ENCODE results near the gene LTBP3. TPM values are rescaled to one million over a fixed set of nuclear protein-coding genes. Genes with fewer than 3 reads are reported as not detected.

The LTBP3 gene
- total and polyA plus RNA-seq, 9 donors = 35.9 to 292 (median 188) TPM

GRCh38 chr11:65560555-65561418 lies 2.6 kb upstream of the LTBP3 start:
- Histone ChIP-seq H3K36me3 (no peaks in the 10 kb centered on the region), H3K9me3 (no peaks in the 10 kb centered on the region), H3K4me3 (no peak overlapping the region), H3K4me1 (ENCODE audit: insufficient read depth) (peaks cover 28% of the 10 kb centered on the region), H3K27ac (peak overlapping the region; percentile 80 to 100), H3K27me3 (no peaks in the 10 kb centered on the region)
- 8 to 13% (median 10%) methylated on average over 15 of the region's 15 CpGs for WGBS, 3 donors
- DNase-seq = peak; percentile 80 to 86 (median 82)
- intact Hi-C loops (cut with DNase I) = no loop called here
- TF ChIP-seq EP300 (IDR thresholded peaks at IDR 0.05) (no peak), POLR2A (IDR thresholded peaks at IDR 0.05) (no peak), CTCF (IDR thresholded peaks at IDR 0.05) (no peak)

- intact Hi-C loops (cut with DNase I) = no loop called here
- Histone ChIP-seq H3K4me3 (no peak overlapping the region), H3K27ac (peak overlapping the region; percentile 80 to 100), H3K9me3 (no peaks in the 10 kb centered on the region), H3K4me1 (ENCODE audit: insufficient read depth) (peaks cover 32% of the 10 kb centered on the region), H3K27me3 (no peaks in the 10 kb centered on the region), H3K36me3 (no peaks in the 10 kb centered on the region)
- TF ChIP-seq EP300 (IDR thresholded peaks at IDR 0.05) (no peak), POLR2A (IDR thresholded peaks at IDR 0.05) (no peak), CTCF (IDR thresholded peaks at IDR 0.05) (no peak)
- 34 to 41% (median 36%) methylated on average over 5 of the region's 5 CpGs for WGBS, 3 donors
- peak in 2 of 5 donors; percentile 50 to 54 for DNase-seq
These were observed 1.9 kb upstream of the LTBP3 start for GRCh38 chr11:65559951-65560537.

- no peaks in the 10 kb centered on the region for H3K27me3 ChIP-seq
- peak overlapping the region; percentile 95 to 100 for H3K27ac ChIP-seq
- H3K4me3 ChIP-seq = no peak overlapping the region
- intact Hi-C loops (cut with DNase I) = no loop called here
- TF ChIP-seq CTCF (IDR thresholded peaks at IDR 0.05) (no peak), POLR2A (IDR thresholded peaks at IDR 0.05) (no peak), EP300 (IDR thresholded peaks at IDR 0.05) (no peak)
- no peaks in the 10 kb centered on the region for H3K9me3 ChIP-seq
- H3K36me3 ChIP-seq = no peaks in the 10 kb centered on the region
- peak in 1 of 5 donors; percentile 48 for DNase-seq
- H3K4me1 ChIP-seq (ENCODE audit: insufficient read depth) = peaks cover 32% of the 10 kb centered on the region
- 56 to 60% (median 58%) methylated on average over 5 of the region's 5 CpGs for WGBS, 3 donors
These were observed 1.4 kb upstream of the LTBP3 start for GRCh38 chr11:65559535-65559934.

DNA sequence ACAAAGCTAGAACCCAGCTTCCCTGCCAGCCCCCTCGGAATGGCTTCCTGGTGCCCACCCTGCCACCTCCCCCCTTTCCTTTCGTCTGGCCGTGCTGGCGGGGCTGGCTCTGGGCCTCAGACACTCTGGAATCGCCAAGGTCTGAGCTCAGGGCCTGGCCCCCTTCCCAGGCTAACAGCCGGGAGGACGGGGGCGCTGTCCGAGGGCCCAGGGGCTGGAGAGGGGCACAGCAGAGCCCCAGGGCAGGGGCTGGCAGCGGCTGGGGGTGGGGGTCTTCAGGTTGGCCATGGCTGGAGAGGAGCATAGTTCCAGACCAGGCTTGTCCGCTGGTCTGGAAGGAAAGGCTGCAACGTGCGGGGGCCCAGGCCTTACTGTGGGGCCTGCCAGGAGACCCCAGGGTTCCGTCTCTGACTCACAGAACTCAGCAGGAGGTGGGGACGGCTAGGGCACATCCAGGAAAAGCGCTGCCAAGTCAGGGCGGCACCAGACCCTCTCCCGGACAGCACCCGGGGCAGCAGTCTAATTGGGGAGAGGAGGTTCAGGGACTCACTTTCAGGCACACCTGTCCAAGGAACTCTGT lies 861 bp upstream of the LTBP3 start:
- 16 to 25% (median 21%) methylated on average over 11 to 19 of the region's 19 CpGs for WGBS, 3 donors
- peak; percentile 83 to 91 (median 89) for DNase-seq
- no peaks in the 10 kb centered on the region for H3K36me3 ChIP-seq
- H3K9me3 ChIP-seq = no peaks in the 10 kb centered on the region
- no peaks in the 10 kb centered on the region for H3K27me3 ChIP-seq
- TF ChIP-seq EP300 (IDR thresholded peaks at IDR 0.05) (no peak), POLR2A (IDR thresholded peaks at IDR 0.05) (no peak), CTCF (IDR thresholded peaks at IDR 0.05) (no peak)
- peak overlapping the region; percentile 55 for H3K4me3 ChIP-seq
- peaks cover 32% of the 10 kb centered on the region for H3K4me1 ChIP-seq (ENCODE audit: insufficient read depth)
- H3K27ac ChIP-seq = peak overlapping the region; percentile 95 to 100
- intact Hi-C loops (cut with DNase I) = no loop called here
